A204.1 (cell line): ENCODE data around the gene ACP1.

Experiments used
- FAIRE-seq: peaks from 2 replicates; lab custom pipeline; 2012; peaks lifted over from hg19 to GRCh38; lab: Jason Lieb, UNC

The ACP1 gene

GRCh38 chr2:280650-281110 lies 15.9 kb downstream of the ACP1 start:
- no peak for FAIRE-seq

- no peak for FAIRE-seq
Observed at GRCh38 chr2:281381-281780, 16.6 kb downstream of the ACP1 start.

GRCh38 chr2:282371-283263 lies 17.9 kb downstream of the ACP1 start:
- no peak for FAIRE-seq

GRCh38 chr2:283996-284794 lies 19.4 kb downstream of the ACP1 start:
- FAIRE-seq: no peak

- FAIRE-seq: no peak
Observed at GRCh38 chr2:284896-285492, 20.2 kb downstream of the ACP1 start.

GRCh38 chr2:285531-285930 lies 20.8 kb downstream of the ACP1 start:
- no peak for FAIRE-seq

- no peak for FAIRE-seq
Observed at GRCh38 chr2:286035-286434, 21.3 kb downstream of the ACP1 start.

- FAIRE-seq: no peak
Observed at GRCh38 chr2:286774-287392, 22.1 kb downstream of the ACP1 start.

- FAIRE-seq: no peak
Observed at GRCh38 chr2:287471-287885, 22.7 kb downstream of the ACP1 start.

- no peak for FAIRE-seq
Observed at GRCh38 chr2:287911-288757, 23.4 kb downstream of the ACP1 start, which contains the start of gene ALKAL2. ALKAL2 (minus strand) TSS chr2:288091; CDS start chr2:287835, 256 bp downstream.

- no peak for FAIRE-seq
Observed at GRCh38 chr2:288758-289361, 24.1 kb downstream of the ACP1 start.

- FAIRE-seq: no peak
Observed at GRCh38 chr2:289362-290089, 24.8 kb downstream of the ACP1 start.

GRCh38 chr2:290090-290722 lies 25.5 kb downstream of the ACP1 start:
- peak; percentile 37 for FAIRE-seq

GRCh38 chr2:295090-295489 lies 30.3 kb downstream of the ACP1 start:
- FAIRE-seq: no peak

- no peak for FAIRE-seq
Observed at GRCh38 chr2:296354-296753, 31.6 kb downstream of the ACP1 start.

- FAIRE-seq: no peak
Observed at GRCh38 chr2:305366-305765, 40.6 kb downstream of the ACP1 start.

- FAIRE-seq: no peak
Observed at GRCh38 chr2:309148-309953, 44.6 kb downstream of the ACP1 start.

- FAIRE-seq: no peak
Observed at GRCh38 chr2:309954-310510, 45.3 kb downstream of the ACP1 start.

GRCh38 chr2:310994-311393 lies 46.2 kb downstream of the ACP1 start:
- FAIRE-seq: no peak
